PC-9 (cell line): ENCODE data around the gene ANKRD13B. TPM values are rescaled to one million over a fixed set of nuclear protein-coding genes. Genes with fewer than 3 reads are reported as not detected.

Experiments
- BruUV-seq: library from RNA; stranded (reverse); fragments of 400-500 nt; replicated peaks from 2 replicates; lab custom pipeline; 2021; lab: Mats Ljungman, UMichigan
- CTCF ChIA-PET: fragments of 300-600 bp; sonication (Branson Sonifier 250); formaldehyde crosslinking; loops from one replicate; lab custom pipeline; 2022; ENCODE audit warnings: antibody characterized with exemption; lab: Charles Lee
- POLR2A ChIA-PET: fragments of 300-600 bp; sonication (Branson Sonifier 250); formaldehyde crosslinking; loops from one replicate; lab custom pipeline; 2022; ENCODE audit warnings: antibody characterized with exemption; ENCODE audit not compliant: unreplicated experiment; lab: Charles Lee
- DNase-seq, 2 experiments: peaks; one replicate each; pipeline versions ENCODE4 v3.0.0 to v3.0.0-alpha.2; 2015 to 2022; ENCODE audit warnings: mixed read lengths in 1 of 2
- H2AFZ ChIP-seq: fragments of 200-600 bp; sonication (generic); 2 replicates; pipeline ENCODE4 v1.8.1; 2017; ENCODE audit warnings: antibody characterized with exemption
- H3F3A ChIP-seq: fragments of 200-600 bp; sonication (generic); 2 replicates; pipeline ENCODE4 v1.8.1; 2017; ENCODE audit warnings: antibody characterized with exemption, mild to moderate bottlenecking, low read depth; ENCODE audit not compliant: insufficient read depth
- H3K27ac ChIP-seq: fragments of 200-600 bp; sonication (generic); 2 replicates; pipeline ENCODE4 v1.6.1; 2016; ENCODE audit warnings: mixed run types
- H3K27me3 ChIP-seq: fragments of 200-600 bp; sonication (generic); 2 replicates; pipeline ENCODE4 v1.6.1; 2016; ENCODE audit warnings: low read depth, mixed run types; ENCODE audit not compliant: insufficient read depth
- H3K36me3 ChIP-seq: fragments of 200-600 bp; sonication (generic); 2 replicates; pipeline ENCODE4 v1.6.1; 2016; ENCODE audit warnings: low read depth, mixed run types
- H3K4me1 ChIP-seq: fragments of 200-600 bp; sonication (generic); replicated peaks from 2 replicates; pipeline ENCODE4 v1.6.1; 2016; ENCODE audit warnings: mixed run types; ENCODE audit not compliant: insufficient read depth
- H3K4me2 ChIP-seq: fragments of 200-600 bp; sonication (generic); 2 replicates; pipeline ENCODE4 v1.6.1; 2017; ENCODE audit warnings: mixed run types
- H3K4me3 ChIP-seq: fragments of 200-600 bp; sonication (generic); 2 replicates; pipeline ENCODE4 v1.6.1; 2016; ENCODE audit warnings: mixed run types
- H3K79me2 ChIP-seq: fragments of 200-600 bp; sonication (generic); 2 replicates; pipeline ENCODE4 v1.6.1; 2017; ENCODE audit warnings: low read depth, mixed run types
- H3K9me2 ChIP-seq: fragments of 200-600 bp; sonication (generic); 2 replicates; pipeline ENCODE4 v1.8.1; 2017; ENCODE audit warnings: mild to moderate bottlenecking; ENCODE audit not compliant: insufficient read depth
- H3K9me3 ChIP-seq: fragments of 200-600 bp; sonication (generic); 2 replicates; pipeline ENCODE4 v1.8.1; 2016; ENCODE audit warnings: low read depth; ENCODE audit not compliant: insufficient read depth
- H4K20me1 ChIP-seq: fragments of 200-600 bp; sonication (generic); 2 replicates; pipeline ENCODE4 v1.8.1; 2017; ENCODE audit not compliant: insufficient read depth
- EZH2 ChIP-seq: fragments of 200-600 bp; sonication (generic); IDR thresholded peaks from 2 replicates; pipeline ENCODE4 v1.8.0; 2017; ENCODE audit warnings: antibody characterized with exemption, low read depth
- intact Hi-C: fragments of 100-400 bp; cut with micrococcal nuclease; formaldehyde crosslinking; loops from one replicate; pipeline ENCODE4 v1.10.0; 2022; ENCODE audit not compliant: unreplicated experiment
- total RNA-seq: library from RNA; stranded (reverse); gene quantifications from 2 replicates; pipeline ENCODE4 v1.2.3, GENCODE V29; 2021
- TF ChIP-seq, protein P1 (sequence below): fragments of 200-600 bp; sonication (generic); conservative IDR thresholded peaks from 2 replicates; pipeline ENCODE4 v1.6.1; 2017; ENCODE audit warnings: mixed run types, antibody characterized with exemption, mild to moderate bottlenecking, moderate library complexity

Gene ANKRD13B
- total RNA-seq, 1 experiment from 2014 or later: 28.4 TPM

DNA sequence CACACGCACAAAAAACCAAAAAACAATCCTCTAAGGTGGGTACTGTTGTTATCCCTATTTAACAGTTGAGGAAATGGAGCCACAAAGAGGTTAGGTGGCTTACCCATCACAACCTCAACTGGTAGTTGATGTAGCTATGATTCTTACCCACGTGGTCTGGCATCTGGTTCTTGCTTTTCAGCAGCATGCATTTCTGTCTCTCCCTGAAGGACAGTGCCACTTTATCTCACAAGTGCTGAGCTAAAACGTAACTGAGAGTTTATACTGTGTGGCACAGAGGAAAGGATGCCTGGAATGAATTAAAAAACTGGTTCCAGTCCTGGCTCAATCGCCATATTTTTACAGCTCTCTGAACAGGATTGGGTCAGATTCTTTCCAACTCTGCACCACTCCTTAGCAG is 31.7 kb downstream of the ANKRD13B start:
- no peaks in the 10 kb centered on the region for H3K79me2 ChIP-seq
- H3K36me3 ChIP-seq: no peaks in the 10 kb centered on the region
- ChIA-PET POLR2A (interaction anchor here (0.5 to 1.0 kb wide), 4 partner anchors 11 to 31 kb away, joined by 3 to 5 read pairs (median 4); no protein-coding TSS in a partner anchor), CTCF (interaction anchor here (0.8 to 1.7 kb wide), 2 partner anchors 30 to 33 kb away, joined by 3 to 6 read pairs; no protein-coding TSS in a partner anchor)
- H3K9me3 ChIP-seq: no peaks in the 10 kb centered on the region
- no peaks in the 10 kb centered on the region for H3K9me2 ChIP-seq
- H3K4me2 ChIP-seq: no peak overlapping the region
- TF ChIP-seq, protein P1, sequence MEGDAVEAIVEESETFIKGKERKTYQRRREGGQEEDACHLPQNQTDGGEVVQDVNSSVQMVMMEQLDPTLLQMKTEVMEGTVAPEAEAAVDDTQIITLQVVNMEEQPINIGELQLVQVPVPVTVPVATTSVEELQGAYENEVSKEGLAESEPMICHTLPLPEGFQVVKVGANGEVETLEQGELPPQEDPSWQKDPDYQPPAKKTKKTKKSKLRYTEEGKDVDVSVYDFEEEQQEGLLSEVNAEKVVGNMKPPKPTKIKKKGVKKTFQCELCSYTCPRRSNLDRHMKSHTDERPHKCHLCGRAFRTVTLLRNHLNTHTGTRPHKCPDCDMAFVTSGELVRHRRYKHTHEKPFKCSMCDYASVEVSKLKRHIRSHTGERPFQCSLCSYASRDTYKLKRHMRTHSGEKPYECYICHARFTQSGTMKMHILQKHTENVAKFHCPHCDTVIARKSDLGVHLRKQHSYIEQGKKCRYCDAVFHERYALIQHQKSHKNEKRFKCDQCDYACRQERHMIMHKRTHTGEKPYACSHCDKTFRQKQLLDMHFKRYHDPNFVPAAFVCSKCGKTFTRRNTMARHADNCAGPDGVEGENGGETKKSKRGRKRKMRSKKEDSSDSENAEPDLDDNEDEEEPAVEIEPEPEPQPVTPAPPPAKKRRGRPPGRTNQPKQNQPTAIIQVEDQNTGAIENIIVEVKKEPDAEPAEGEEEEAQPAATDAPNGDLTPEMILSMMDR: no peak
- no peak for TF ChIP-seq EZH2
- H3K27me3 ChIP-seq: no peaks in the 10 kb centered on the region
- H3F3A ChIP-seq: peaks cover 15% of the 10 kb centered on the region; the same call in 1 of the 2 replicates
- H4K20me1 ChIP-seq: no peaks in the 10 kb centered on the region
- no peak for DNase-seq
- intact Hi-C loops: no loop called here
- no peak overlapping the region for H2AFZ ChIP-seq
- H3K4me3 ChIP-seq: no peak overlapping the region
- no TSS peak for BruUV-seq
- H3K27ac ChIP-seq: 0 out of 2 replicates have a peak overlapping the region, but pooled peaks have one; percentile 36
- peaks cover 51% of the 10 kb centered on the region for H3K4me1 ChIP-seq

DNA sequence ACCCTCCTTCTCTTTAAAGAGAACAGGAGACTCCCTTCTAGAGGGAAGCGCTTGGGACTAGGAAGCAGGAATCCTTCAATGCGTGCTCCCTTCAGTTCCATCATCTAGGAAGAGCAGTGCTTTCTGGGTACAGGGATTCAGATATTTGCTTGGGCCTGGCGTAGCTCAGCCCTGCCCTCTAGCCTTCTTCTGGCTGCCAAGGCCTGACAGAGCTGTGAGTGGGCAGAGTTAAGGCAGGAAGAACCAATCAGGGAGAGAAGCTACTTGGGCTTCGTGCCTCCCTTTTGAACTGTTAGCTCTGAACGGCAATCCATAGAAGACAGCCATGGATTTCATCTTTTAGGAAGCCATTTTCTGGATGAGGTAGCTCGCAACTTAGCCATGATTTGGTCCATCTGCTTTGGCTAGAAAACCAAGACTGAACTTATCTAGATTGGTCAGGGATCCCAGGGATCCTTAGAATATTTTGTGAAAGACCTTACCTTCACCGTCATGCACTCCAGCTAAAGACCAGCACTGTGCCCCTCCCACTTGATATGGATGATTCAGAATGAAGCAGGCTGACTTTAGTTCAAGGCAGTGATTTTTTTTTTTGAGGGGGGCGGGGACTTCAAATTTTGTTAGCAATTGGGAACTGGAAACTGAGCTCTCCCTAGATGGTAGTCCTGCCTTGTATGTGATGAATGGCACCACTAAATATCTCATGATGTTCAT is 32.3 kb downstream of the ANKRD13B start:
- no peak for TF ChIP-seq EZH2
- TF ChIP-seq, protein P1: no peak
- H3K9me2 ChIP-seq: no peaks in the 10 kb centered on the region
- no peaks in the 10 kb centered on the region for H4K20me1 ChIP-seq
- no peak overlapping the region for H3K27ac ChIP-seq
- ChIA-PET CTCF (interaction anchor here (0.6 to 1.7 kb wide), 8 partner anchors 9 to 468 kb away, joined by 3 to 6 read pairs (median 3); no protein-coding TSS in a partner anchor), POLR2A (interaction anchor here (0.6 to 1.0 kb wide), 5 partner anchors 14 to 640 kb away, joined by 4 to 5 read pairs (median 4); no protein-coding TSS in a partner anchor)
- peak in 1 of 2 experiments; percentile 40 for DNase-seq
- H3K4me3 ChIP-seq: no peak overlapping the region
- H3K27me3 ChIP-seq: no peaks in the 10 kb centered on the region
- H2AFZ ChIP-seq: no peak overlapping the region
- BruUV-seq: no TSS peak
- H3K9me3 ChIP-seq: no peaks in the 10 kb centered on the region
- H3K36me3 ChIP-seq: no peaks in the 10 kb centered on the region
- H3K79me2 ChIP-seq: no peaks in the 10 kb centered on the region
- H3K4me1 ChIP-seq: peaks cover 45% of the 10 kb centered on the region
- intact Hi-C loops: no loop called here
- no peak overlapping the region for H3K4me2 ChIP-seq
- peaks cover 15% of the 10 kb centered on the region; the same call in 1 of the 2 replicates for H3F3A ChIP-seq

DNA sequence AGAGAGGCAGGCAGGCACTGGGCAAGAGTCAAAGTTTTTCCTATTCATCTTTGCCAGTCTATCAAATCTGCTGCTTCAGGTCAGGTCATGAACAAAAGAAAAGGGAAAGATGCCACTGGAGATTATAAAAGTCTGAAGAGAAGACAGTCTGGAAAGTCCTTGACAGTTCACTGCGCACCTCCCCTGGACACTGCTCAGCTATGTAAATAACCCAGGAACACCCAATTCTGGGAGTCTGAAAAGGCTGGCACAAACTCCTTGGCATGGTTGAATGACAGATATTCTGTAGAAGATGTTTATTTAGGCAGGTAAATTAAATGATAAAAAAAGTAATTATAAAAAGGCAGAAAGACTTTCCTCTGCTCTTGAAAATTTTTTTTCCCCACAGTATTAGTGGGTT is 35.0 kb downstream of the ANKRD13B start:
- H3K4me2 ChIP-seq: no peak overlapping the region
- no peaks in the 10 kb centered on the region for H3K79me2 ChIP-seq
- H3K9me3 ChIP-seq: no peaks in the 10 kb centered on the region
- H4K20me1 ChIP-seq: no peaks in the 10 kb centered on the region
- ChIA-PET CTCF (interaction anchor here (0.5 kb wide), 1 partner anchor 42 kb away, joined by 6 read pairs; no protein-coding TSS in a partner anchor), POLR2A (interaction anchor here (0.5 kb wide), 2 partner anchors 133 to 464 kb away, joined by 5 to 6 read pairs; no protein-coding TSS in a partner anchor)
- intact Hi-C loops: no loop called here
- no TSS peak for BruUV-seq
- TF ChIP-seq, protein P1: no peak
- TF ChIP-seq EZH2: no peak
- H3F3A ChIP-seq: peaks cover 13% of the 10 kb centered on the region; the same call in 1 of the 2 replicates
- no peak overlapping the region for H2AFZ ChIP-seq
- H3K27ac ChIP-seq: no peak overlapping the region
- H3K4me3 ChIP-seq: no peak overlapping the region
- no peaks in the 10 kb centered on the region for H3K27me3 ChIP-seq
- peaks cover 24% of the 10 kb centered on the region for H3K4me1 ChIP-seq
- DNase-seq: no peak
- no peaks in the 10 kb centered on the region for H3K9me2 ChIP-seq
- 0 out of 2 replicates have a peak, but pooled peaks cover 5% of the 10 kb centered on the region for H3K36me3 ChIP-seq
